GM19240 (cell line): ENCODE measurements around the gene NOVA2.

Experiments
- DNase-seq: peaks from one replicate; pipeline ENCODE4 v3.0.0; 2011; ENCODE audit warnings: low spot score; ENCODE audit not compliant: insufficient read length

Gene NOVA2

GRCh38 chr19:45962021-45962420 is 11.6 kb downstream of the NOVA2 start:
- DNase-seq = no peak

- no peak for DNase-seq
Observed at GRCh38 chr19:45960595-45961235, 12.9 kb downstream of the NOVA2 start.

- DNase-seq = no peak
Observed at GRCh38 chr19:45959517-45960025, 14.1 kb downstream of the NOVA2 start.

- no peak for DNase-seq
Observed at GRCh38 chr19:45958769-45959516, 14.7 kb downstream of the NOVA2 start.

- no peak for DNase-seq
Observed at GRCh38 chr19:45958320-45958719, 15.3 kb downstream of the NOVA2 start.

- DNase-seq = no peak
Observed at GRCh38 chr19:45955905-45956608, 17.6 kb downstream of the NOVA2 start.

- DNase-seq = no peak
Observed at GRCh38 chr19:45954156-45954555, 19.5 kb downstream of the NOVA2 start.

- no peak for DNase-seq
Observed at GRCh38 chr19:45953676-45954075, 20.0 kb downstream of the NOVA2 start.

- DNase-seq = no peak
Observed at GRCh38 chr19:45952686-45953505, 20.8 kb downstream of the NOVA2 start.

- DNase-seq = no peak
Observed at GRCh38 chr19:45952341-45952685, 21.4 kb downstream of the NOVA2 start.

GRCh38 chr19:45947926-45948325 is 25.7 kb downstream of the NOVA2 start:
- no peak for DNase-seq

- DNase-seq = no peak
Observed at GRCh38 chr19:45940515-45940805, 33.2 kb downstream of the NOVA2 start.

GRCh38 chr19:45939792-45940514 is 33.7 kb downstream of the NOVA2 start:
- DNase-seq = no peak

- no peak for DNase-seq
Observed at GRCh38 chr19:45938733-45939319, 34.8 kb downstream of the NOVA2 start.

- no peak for DNase-seq
Observed at GRCh38 chr19:45935267-45935666, 38.4 kb downstream of the NOVA2 start.

GRCh38 chr19:45934551-45935230 is 39.0 kb downstream of the NOVA2 start:
- DNase-seq = no peak

- no peak for DNase-seq
Observed at GRCh38 chr19:45933759-45934158, 39.9 kb downstream of the NOVA2 start.

GRCh38 chr19:45931055-45931454 is 42.6 kb downstream of the NOVA2 start:
- DNase-seq = no peak

- no peak for DNase-seq
Observed at GRCh38 chr19:45929247-45929646, 44.4 kb downstream of the NOVA2 start.
